ENCODE data around the gene SLC43A2.
"Not testable (repeated sequence)": the region's sequence is repeated elsewhere in the genome, so short reads cannot be mapped to it uniquely, and the experiment has no call there.

Gene SLC43A2

DNA sequence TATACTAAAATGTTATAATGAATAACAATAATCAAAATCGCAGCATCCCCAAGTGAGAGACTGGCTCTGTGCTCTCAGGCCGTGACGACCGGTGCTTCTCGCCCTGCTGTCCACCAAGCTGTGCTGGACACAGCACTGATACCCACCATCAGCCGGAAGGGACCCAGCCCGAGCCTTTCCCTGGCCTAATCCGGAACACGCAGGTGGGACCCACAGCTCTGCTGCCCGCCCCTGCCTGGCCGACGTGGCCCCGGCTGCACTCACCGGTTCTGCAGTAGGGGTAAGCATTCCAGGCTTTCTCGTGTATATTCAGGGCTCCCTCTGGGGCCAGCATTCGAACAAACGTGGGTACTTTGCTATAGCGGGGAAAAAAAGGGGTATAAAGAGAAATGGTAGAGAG is 80.6 kb downstream of the SLC43A2 start:
- Histone ChIP-seq H3K27me3 (ENCODE audit: control insufficient read depth, insufficient read depth, low read length) (no peaks in the 10 kb centered on the region), H3K9ac (ENCODE audit: low read depth, low read length) (no peak overlapping the region), H3K27ac (ENCODE audit: low read depth, low read length) (no peak overlapping the region), H3K36me3 (ENCODE audit: control insufficient read depth, insufficient read depth, low read length) (peaks cover 53% of the 10 kb centered on the region), H3K4me3 (ENCODE audit: low read depth, low read length) (no peak overlapping the region), H3K4me1 (ENCODE audit: control insufficient read depth, insufficient read depth, low read length) (no peaks in the 10 kb centered on the region), H3K9me3 (ENCODE audit: control insufficient read depth, insufficient read depth, low read length) (no peaks in the 10 kb centered on the region)

DNA sequence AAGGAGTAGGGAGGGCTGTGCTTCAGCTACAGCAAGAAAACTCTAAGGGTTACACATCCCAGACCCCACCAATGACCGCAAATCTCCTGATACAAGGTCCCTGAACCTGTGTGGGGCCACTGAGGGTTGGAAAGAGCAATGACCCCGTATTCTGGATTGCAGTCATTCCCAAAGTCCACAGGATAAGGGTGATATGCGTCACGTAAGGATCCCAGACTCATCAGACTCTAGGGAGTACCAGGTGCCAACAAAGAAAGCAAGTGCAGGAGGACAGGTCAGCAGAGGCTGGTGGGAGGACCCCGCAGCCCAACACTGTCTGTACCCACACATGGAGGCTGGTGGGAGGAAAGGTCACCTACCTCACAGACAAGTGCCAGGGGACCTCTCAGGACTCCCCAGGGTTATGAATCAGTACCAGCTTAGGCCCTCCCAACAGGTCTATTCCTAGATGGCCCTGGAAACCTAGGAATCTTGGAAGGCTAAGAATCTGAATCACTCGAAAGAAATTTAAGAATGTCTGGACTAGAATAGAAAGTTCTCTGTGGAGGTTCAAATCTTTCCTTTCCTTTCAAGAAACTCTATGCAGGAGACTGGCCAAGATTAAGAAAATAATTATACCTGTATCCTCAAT is 82.2 kb downstream of the SLC43A2 start:
- Histone ChIP-seq H3K9ac (ENCODE audit: low read depth, low read length) (no peak overlapping the region), H3K4me1 (ENCODE audit: control insufficient read depth, insufficient read depth, low read length) (no peaks in the 10 kb centered on the region), H3K27ac (ENCODE audit: low read depth, low read length) (no peak overlapping the region), H3K9me3 (ENCODE audit: control insufficient read depth, insufficient read depth, low read length) (no peaks in the 10 kb centered on the region), H3K36me3 (ENCODE audit: control insufficient read depth, insufficient read depth, low read length) (peaks cover 51% of the 10 kb centered on the region), H3K27me3 (ENCODE audit: control insufficient read depth, insufficient read depth, low read length) (no peaks in the 10 kb centered on the region), H3K4me3 (ENCODE audit: low read depth, low read length) (no peak overlapping the region)

DNA sequence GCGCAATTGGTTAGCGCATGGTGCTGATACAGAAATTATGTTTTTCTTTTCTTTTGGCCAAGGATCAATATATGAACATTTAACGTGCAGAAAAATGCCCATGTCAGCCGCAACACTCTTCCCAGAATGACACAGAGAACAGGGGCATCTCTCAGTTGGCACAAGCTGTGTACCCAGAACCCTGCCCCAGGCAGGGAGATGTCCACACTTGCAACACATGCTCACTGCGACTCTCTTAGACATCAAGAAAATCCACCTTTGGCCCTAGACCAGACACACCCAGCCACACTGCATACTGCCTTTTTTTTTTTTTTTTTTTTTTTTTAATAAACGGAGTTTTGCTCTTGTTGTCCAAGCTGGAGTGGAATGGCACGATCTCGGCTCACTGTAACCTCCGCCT is 83.0 kb downstream of the SLC43A2 start:
- no peaks in the 10 kb centered on the region for H3K4me1 ChIP-seq (ENCODE audit: control insufficient read depth, insufficient read depth, low read length)
- H3K9me3 ChIP-seq (ENCODE audit: control insufficient read depth, insufficient read depth, low read length) = no peaks in the 10 kb centered on the region
- H3K27ac ChIP-seq (ENCODE audit: low read depth, low read length) = no peak overlapping the region
- H3K27me3 ChIP-seq (ENCODE audit: control insufficient read depth, insufficient read depth, low read length) = no peaks in the 10 kb centered on the region
- peaks cover 56% of the 10 kb centered on the region for H3K36me3 ChIP-seq (ENCODE audit: control insufficient read depth, insufficient read depth, low read length)
- no peak overlapping the region for H3K4me3 ChIP-seq (ENCODE audit: low read depth, low read length)
- no peak overlapping the region for H3K9ac ChIP-seq (ENCODE audit: low read depth, low read length)

DNA sequence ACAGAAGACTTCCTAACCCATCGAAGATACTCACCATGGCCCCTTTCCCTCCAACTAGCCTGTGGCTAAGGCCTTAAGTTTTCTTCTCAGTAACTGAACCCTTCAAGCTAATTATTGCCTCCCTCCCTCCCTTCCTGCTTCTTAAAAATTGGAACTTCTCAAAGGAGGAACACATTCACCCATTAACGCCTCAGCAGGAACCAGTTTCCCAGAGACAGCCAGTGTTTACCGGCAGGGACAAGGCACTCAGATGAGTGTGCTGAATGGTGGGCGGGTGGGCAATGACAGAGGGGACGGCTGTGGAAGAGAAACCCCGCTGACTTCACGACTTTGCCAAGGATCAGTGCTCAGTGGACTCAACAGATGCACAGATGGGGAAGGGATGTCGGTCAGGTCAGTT is 86.3 kb downstream of the SLC43A2 start:
- peak overlapping the region; percentile 46 for H3K27ac ChIP-seq (ENCODE audit: low read depth, low read length)
- H3K9ac ChIP-seq (ENCODE audit: low read depth, low read length) = no peak overlapping the region
- H3K4me1 ChIP-seq (ENCODE audit: control insufficient read depth, insufficient read depth, low read length) = no peaks in the 10 kb centered on the region
- H3K36me3 ChIP-seq (ENCODE audit: control insufficient read depth, insufficient read depth, low read length) = peaks cover 63% of the 10 kb centered on the region
- no peaks in the 10 kb centered on the region for H3K9me3 ChIP-seq (ENCODE audit: control insufficient read depth, insufficient read depth, low read length)
- H3K27me3 ChIP-seq (ENCODE audit: control insufficient read depth, insufficient read depth, low read length) = no peaks in the 10 kb centered on the region
- H3K4me3 ChIP-seq (ENCODE audit: low read depth, low read length) = no peak overlapping the region

DNA sequence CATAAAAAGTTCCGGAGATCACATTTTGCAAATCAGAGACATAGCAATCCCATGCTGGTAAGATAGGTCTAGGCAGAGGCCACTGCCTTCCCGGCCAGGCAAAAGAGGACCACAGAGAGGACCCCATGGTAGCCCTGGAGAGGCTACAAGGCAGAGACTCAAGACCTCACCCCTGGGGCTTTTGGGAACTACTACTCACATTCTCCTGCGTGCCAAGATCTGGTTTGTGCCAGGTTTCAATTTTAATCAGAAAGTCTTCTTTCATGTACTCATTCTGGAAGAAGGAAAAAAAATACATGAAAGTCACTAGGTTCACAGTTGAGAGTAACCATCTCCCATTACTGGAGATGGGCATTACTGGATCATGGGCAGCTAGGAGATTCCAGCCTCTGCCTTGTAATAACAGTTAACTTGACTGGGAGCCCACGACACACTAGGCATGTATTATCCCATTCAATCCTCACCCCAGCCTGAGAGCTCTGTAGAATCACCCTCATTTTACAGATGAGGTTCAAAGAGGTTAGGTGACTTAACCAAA is 87.2 kb downstream of the SLC43A2 start:
- Histone ChIP-seq H3K9me3 (ENCODE audit: control insufficient read depth, insufficient read depth, low read length) (no peaks in the 10 kb centered on the region), H3K36me3 (ENCODE audit: control insufficient read depth, insufficient read depth, low read length) (peaks cover 58% of the 10 kb centered on the region), H3K27me3 (ENCODE audit: control insufficient read depth, insufficient read depth, low read length) (no peaks in the 10 kb centered on the region), H3K4me3 (ENCODE audit: low read depth, low read length) (no peak overlapping the region), H3K4me1 (ENCODE audit: control insufficient read depth, insufficient read depth, low read length) (no peaks in the 10 kb centered on the region), H3K9ac (ENCODE audit: low read depth, low read length) (no peak overlapping the region), H3K27ac (ENCODE audit: low read depth, low read length) (no peak overlapping the region)

DNA sequence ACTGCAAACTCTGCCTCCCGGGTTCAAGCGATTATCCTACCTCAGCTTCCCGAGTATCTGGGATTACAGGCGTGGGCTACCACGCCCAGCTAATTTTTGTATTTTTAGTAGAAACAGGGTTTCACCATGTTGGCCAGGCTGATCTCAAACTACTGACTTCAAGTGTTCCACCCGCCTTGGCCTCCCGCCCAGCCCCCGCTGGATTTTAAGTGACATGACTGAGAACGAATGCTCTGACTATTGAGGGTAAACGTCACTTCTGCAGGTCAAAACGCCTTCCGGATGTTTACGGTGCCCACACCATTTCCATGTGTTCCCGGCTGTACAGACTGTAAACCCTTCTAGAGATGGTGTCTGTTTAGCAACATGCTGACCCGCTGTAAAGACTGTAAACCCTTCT is 88.8 kb downstream of the SLC43A2 start:
- no peak overlapping the region for H3K9ac ChIP-seq (ENCODE audit: low read depth, low read length)
- no peaks in the 10 kb centered on the region for H3K9me3 ChIP-seq (ENCODE audit: control insufficient read depth, insufficient read depth, low read length)
- peaks cover 68% of the 10 kb centered on the region for H3K36me3 ChIP-seq (ENCODE audit: control insufficient read depth, insufficient read depth, low read length)
- no peaks in the 10 kb centered on the region for H3K27me3 ChIP-seq (ENCODE audit: control insufficient read depth, insufficient read depth, low read length)
- H3K4me3 ChIP-seq (ENCODE audit: low read depth, low read length) = no peak overlapping the region
- no peak overlapping the region for H3K27ac ChIP-seq (ENCODE audit: low read depth, low read length)
- H3K4me1 ChIP-seq (ENCODE audit: control insufficient read depth, insufficient read depth, low read length) = no peaks in the 10 kb centered on the region

DNA sequence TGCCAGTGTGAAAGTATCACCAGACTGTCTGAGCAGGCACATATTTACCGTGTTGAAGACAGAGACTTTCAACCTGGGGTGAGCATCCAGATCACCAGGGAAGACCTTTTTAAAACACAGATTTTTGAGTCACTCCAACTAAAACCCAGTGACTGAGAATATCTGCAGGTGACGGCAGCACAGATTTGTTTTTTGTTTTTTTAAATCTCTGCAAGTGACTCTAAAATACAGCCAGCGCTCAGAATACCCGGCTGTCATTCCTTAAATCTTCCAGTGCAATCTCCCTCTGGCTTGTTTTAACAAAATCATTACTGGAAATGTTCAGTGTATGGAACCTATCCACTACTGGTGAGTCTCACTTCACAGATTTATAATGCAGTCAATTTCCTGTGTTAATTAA is 92.9 kb downstream of the SLC43A2 start:
- Histone ChIP-seq H3K9me3 (ENCODE audit: control insufficient read depth, insufficient read depth, low read length) (no peaks in the 10 kb centered on the region), H3K27ac (ENCODE audit: low read depth, low read length) (no peak overlapping the region), H3K4me3 (ENCODE audit: low read depth, low read length) (no peak overlapping the region), H3K9ac (ENCODE audit: low read depth, low read length) (no peak overlapping the region), H3K27me3 (ENCODE audit: control insufficient read depth, insufficient read depth, low read length) (no peaks in the 10 kb centered on the region), H3K36me3 (ENCODE audit: control insufficient read depth, insufficient read depth, low read length) (peaks cover 75% of the 10 kb centered on the region), H3K4me1 (ENCODE audit: control insufficient read depth, insufficient read depth, low read length) (no peaks in the 10 kb centered on the region)

DNA sequence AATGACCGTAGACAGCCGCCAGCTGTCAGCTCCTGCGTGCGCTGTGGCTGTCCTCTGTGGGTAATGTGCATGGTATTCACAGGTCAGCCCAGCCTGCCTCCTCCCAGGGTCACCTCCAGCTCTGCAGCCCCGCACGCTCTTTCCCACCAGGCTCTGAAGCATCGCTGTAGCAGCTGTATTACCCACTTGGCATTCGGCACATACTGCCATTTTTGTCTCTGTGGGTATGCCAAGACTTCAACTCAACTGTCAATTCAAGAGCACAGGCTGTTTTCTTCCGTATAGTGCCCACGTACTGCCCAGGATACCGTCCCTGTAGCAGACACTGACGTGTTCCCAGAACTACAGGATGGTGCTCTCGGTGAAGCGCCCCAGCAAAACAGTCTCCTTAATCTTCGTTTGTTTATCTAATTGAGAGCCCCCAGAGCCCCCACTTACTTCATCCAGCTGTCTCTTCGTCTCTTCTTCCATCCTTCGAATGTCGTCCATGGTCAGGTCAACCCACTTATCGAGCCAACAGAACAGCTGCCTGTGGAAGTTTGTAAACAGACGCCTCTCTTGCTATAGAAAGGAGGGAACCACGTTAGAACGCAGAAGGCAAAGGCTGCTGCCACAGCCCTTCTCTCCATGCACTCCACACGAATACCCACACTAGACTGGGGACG is 94.8 kb downstream of the SLC43A2 start:
- Histone ChIP-seq H3K4me1 (ENCODE audit: control insufficient read depth, insufficient read depth, low read length) (no peaks in the 10 kb centered on the region), H3K36me3 (ENCODE audit: control insufficient read depth, insufficient read depth, low read length) (peaks cover 69% of the 10 kb centered on the region), H3K9me3 (ENCODE audit: control insufficient read depth, insufficient read depth, low read length) (no peaks in the 10 kb centered on the region), H3K27ac (ENCODE audit: low read depth, low read length) (no peak overlapping the region), H3K27me3 (ENCODE audit: control insufficient read depth, insufficient read depth, low read length) (no peaks in the 10 kb centered on the region), H3K4me3 (ENCODE audit: low read depth, low read length) (no peak overlapping the region), H3K9ac (ENCODE audit: low read depth, low read length) (no peak overlapping the region)

DNA sequence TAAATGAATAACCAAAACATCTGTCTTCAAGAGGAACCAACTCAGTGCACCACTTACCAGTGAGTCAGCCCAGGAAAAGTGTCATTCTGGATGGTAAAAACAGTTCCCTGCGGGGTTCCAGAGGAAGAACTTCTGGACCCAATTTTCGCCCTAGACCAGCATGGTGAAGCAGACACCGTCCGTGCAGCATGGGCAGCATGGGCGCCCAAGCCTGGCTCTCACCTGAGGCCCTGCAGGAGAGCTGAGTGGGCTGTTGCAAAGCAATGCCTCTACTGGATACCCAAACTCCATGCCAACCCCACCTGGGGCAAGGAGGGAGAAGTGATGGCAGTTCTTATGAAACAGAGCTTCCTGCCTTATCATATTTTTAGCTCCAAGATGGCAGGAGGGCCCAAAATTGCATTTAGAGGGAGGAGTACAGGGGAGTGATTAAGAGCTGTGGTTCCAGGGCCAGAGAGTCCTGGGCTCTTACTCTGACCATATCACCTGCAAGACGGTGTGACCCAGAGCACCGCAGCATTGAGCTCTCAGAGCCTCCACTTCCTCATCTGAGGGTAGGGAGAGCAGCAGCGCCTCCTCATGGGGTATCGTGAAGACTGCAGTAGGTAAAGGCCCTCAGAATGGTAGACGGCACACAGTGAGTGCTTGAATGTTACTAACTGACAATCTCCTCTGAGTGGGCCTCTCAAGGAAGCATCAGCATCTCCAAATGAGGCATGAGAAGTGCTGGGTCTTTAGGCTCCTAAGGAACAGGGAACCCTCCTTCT is 95.6 kb downstream of the SLC43A2 start:
- Histone ChIP-seq H3K27me3 (ENCODE audit: control insufficient read depth, insufficient read depth, low read length) (no peaks in the 10 kb centered on the region), H3K9ac (ENCODE audit: low read depth, low read length) (no peak overlapping the region), H3K36me3 (ENCODE audit: control insufficient read depth, insufficient read depth, low read length) (peaks cover 61% of the 10 kb centered on the region), H3K27ac (ENCODE audit: low read depth, low read length) (no peak overlapping the region), H3K9me3 (ENCODE audit: control insufficient read depth, insufficient read depth, low read length) (no peaks in the 10 kb centered on the region), H3K4me1 (ENCODE audit: control insufficient read depth, insufficient read depth, low read length) (no peaks in the 10 kb centered on the region), H3K4me3 (ENCODE audit: low read depth, low read length) (no peak overlapping the region)

DNA sequence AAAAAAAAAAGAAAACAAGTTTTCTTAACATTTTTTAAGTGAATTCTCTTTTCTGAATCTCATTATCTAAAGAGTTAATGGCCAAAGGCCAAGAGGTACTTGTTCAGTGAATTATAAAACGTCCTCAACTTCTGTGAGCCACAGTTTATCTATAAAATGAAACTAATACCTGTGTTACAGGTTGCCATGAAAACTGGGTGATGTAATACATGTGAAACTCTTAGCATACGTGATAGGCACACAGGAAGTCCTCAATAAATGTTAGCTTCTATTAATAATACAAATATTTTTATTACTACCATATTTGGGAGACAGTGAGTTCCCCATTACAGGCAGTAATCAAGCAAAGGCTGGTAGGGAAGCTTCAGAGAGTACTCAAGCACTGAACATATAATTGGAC is 98.8 kb downstream of the SLC43A2 start:
- Histone ChIP-seq H3K9me3 (ENCODE audit: control insufficient read depth, insufficient read depth, low read length) (no peaks in the 10 kb centered on the region), H3K4me1 (ENCODE audit: control insufficient read depth, insufficient read depth, low read length) (no peaks in the 10 kb centered on the region), H3K27me3 (ENCODE audit: control insufficient read depth, insufficient read depth, low read length) (no peaks in the 10 kb centered on the region), H3K27ac (ENCODE audit: low read depth, low read length) (no peak overlapping the region), H3K9ac (ENCODE audit: low read depth, low read length) (no peak overlapping the region), H3K36me3 (ENCODE audit: control insufficient read depth, insufficient read depth, low read length) (peaks cover 63% of the 10 kb centered on the region), H3K4me3 (ENCODE audit: low read depth, low read length) (no peak overlapping the region)

DNA sequence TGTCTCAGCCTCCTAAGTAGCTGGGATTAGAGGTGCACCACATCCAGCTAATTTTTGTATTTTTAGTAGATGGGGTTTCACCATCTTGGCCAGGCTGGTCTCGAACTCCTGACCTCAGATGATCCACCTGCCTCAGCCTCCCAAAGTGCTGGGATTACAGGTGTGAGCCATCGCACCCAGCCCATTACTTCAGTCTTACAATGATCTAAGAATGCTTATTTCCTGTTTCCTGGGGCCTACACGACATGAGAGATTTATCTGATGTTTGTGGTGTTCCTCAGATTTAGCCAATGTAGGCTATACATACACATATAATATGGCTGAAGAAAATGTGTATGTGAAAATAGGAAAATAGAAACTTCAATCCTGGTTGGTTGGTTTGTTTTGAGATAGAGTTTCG is 101.8 kb downstream of the SLC43A2 start:
- peaks cover 44% of the 10 kb centered on the region for H3K36me3 ChIP-seq (ENCODE audit: control insufficient read depth, insufficient read depth, low read length)
- not testable (repeated sequence) for H3K4me3 ChIP-seq (ENCODE audit: low read depth, low read length); H3K27ac ChIP-seq (ENCODE audit: low read depth, low read length)

More for the DNA sequence above, 101.8 kb downstream of the SLC43A2 start:
- H3K9ac ChIP-seq (ENCODE audit: low read depth, low read length); H3K27me3 ChIP-seq (ENCODE audit: control insufficient read depth, insufficient read depth, low read length); H3K9me3 ChIP-seq (ENCODE audit: control insufficient read depth, insufficient read depth, low read length); H3K4me1 ChIP-seq (ENCODE audit: control insufficient read depth, insufficient read depth, low read length): not testable (repeated sequence)

All from HUES48 (cell line).